Right ventricle myocardium superior (tissue), 1 donor: ENCODE data around the gene SNAI1. TPM values are rescaled to one million over a fixed set of nuclear protein-coding genes. Genes with fewer than 3 reads are reported as not detected.
"Not testable (repeated sequence)": the region's sequence is repeated elsewhere in the genome, so short reads cannot be mapped to it uniquely, and the experiment has no call there.

Experiments used
- ATAC-seq: fragments of 200-7000 bp; cut with Tn5 transposase; one replicate; pipeline ENCODE4 v1.9.1; 2020; ENCODE audit warnings: mild to moderate bottlenecking; ENCODE audit not compliant: poor library complexity
- DNase-seq: peaks from one replicate; pipeline ENCODE4 v3.0.0-alpha.2; 2020
- intact Hi-C: fragments of 100-400 bp; cut with DNase I; formaldehyde crosslinking; loops from one replicate; pipeline ENCODE4 v1.11.2; 2022
- long read RNA-seq: library from polyadenylated mRNA; unstranded; transcript quantifications from one replicate; pipeline ENCODE4 v2.0.0, GENCODE V29; 2021
- total RNA-seq: library from RNA; stranded (reverse); fragmentation: NEBNext Ultra II Directional; extraction: Animal tissue kit (Norgen Biotek cat#: 25700); gene quantifications from one replicate; pipeline ENCODE4 v1.2.1, GENCODE V29; 2021
- donor health status: DM: no; HTN: yes; CAD: no; lungs with severe emphysema.

The SNAI1 gene
- 0.81 TPM for total RNA-seq
- long read RNA-seq, result 0 reads

- DNase-seq (peak; percentile 83), ATAC-seq (peak; percentile 91)
- intact Hi-C loops, result loop anchor here (5.0 kb wide), 2 partner anchors 105 to 195 kb away; no protein-coding TSS in a partner anchor
Measured at GRCh38 chr20:49982346-49983122, at the start of gene SNAI1. TSS of gene SNAI1 (plus strand) at chr20:49982980. CDS start at chr20:49983060, 80 bp downstream.

GRCh38 chr20:49935746-49936152, 47.0 kb upstream of the SNAI1 start:
- intact Hi-C loops, result loop anchor here (10.0 kb wide), 1 partner anchor 391 kb away; no protein-coding TSS in a partner anchor
- ATAC-seq (peak; percentile 25), DNase-seq (no peak)

DNA sequence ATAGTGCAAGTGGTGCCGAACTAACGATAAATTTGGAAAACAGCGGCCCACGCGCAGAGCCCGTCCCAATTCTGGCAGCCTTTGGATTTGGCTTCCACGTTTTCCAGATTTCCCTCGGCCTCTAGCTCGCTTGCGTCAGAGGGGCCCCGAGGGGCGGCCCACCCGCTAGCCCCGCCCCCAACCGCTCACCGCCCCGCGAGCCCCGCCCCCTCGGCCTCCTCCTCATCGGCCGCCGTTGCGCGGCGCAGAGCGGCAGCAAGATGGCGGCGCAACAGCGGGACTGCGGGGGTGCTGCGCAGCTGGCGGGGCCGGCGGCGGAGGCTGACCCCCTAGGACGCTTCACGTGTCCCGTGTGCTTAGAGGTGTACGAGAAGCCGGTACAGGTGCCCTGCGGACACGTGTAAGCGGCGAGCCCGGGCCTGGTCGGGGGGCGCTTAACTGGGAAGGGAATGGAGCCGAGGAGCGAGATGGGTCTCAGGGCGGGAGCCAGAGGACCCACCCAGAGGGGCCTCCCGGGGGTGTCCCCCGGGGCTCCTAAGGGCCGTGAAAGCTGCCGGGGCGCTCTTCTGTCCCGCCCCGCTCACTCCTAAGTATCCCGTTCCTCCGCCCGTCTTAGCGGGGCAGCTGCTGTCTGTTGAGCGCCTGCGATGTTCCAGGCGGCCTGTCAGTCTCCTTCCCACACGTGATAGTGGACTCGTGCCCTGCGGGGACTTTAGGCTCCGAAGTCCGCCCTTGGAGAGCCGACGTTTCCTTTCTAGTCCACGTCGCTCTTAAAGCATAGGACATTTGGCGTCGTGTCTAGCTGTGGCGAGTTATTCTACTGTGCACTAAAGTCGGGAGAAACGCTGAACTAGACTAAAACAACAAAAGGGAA, 46.4 kb upstream of the SNAI1 start, which contains the start of gene RNF114:
Gene RNF114, plus strand, starts transcription at position 245 of the 874 bp plus-strand sequence. Its CDS starts 16 bp downstream, at position 261.
- intact Hi-C loops, result loop anchor here (10.0 kb wide), 1 partner anchor 392 kb away; no protein-coding TSS in a partner anchor
- DNase-seq (peak; percentile 95), ATAC-seq (peak; percentile 96)

DNA sequence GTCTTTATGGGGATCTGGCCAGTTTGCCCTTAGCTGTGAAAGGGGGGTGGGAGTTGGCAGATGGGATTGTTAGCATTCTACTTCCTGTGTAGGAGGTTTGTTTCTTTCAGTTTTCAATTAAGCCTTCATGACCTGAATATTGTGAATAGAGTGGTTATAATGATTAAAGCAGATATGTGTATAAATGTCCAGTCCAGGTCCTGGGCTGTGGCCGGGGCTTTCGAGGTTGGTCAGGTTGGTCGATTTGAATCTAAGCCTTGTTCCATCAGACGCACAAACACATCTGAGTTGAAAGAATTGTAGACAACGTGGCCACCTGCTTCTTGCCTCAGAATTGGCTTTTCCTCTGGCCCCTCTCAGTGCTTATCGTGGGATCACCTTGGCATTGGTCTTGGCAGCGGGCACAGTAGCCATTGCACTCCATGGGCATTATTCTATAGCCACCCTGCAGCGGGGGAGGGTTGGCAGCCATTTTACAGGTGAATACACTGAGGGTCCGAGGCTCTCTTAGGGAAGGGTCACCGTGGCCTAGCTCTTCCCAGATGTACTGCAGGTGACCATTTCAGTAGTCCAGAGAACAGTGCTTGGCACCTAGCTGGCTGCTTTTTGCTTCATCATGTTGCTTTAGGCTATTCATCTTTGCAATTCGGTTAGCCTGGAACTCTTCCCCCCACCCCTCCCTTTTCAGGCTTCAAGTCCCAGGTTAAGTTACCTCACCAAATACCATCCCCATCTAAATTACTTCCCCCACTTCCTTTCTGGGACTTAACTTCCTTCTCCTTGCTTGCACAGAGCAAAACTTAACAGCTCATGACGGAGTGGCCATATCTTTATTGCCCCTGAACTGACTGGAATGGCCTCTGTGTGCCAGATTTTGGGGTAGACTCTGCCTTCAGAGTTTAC, 45.5 kb upstream of the SNAI1 start:
- intact Hi-C loops, result loop anchor here (10.0 kb wide), 1 partner anchor 392 kb away; no protein-coding TSS in a partner anchor
- no peak for DNase-seq

DNA sequence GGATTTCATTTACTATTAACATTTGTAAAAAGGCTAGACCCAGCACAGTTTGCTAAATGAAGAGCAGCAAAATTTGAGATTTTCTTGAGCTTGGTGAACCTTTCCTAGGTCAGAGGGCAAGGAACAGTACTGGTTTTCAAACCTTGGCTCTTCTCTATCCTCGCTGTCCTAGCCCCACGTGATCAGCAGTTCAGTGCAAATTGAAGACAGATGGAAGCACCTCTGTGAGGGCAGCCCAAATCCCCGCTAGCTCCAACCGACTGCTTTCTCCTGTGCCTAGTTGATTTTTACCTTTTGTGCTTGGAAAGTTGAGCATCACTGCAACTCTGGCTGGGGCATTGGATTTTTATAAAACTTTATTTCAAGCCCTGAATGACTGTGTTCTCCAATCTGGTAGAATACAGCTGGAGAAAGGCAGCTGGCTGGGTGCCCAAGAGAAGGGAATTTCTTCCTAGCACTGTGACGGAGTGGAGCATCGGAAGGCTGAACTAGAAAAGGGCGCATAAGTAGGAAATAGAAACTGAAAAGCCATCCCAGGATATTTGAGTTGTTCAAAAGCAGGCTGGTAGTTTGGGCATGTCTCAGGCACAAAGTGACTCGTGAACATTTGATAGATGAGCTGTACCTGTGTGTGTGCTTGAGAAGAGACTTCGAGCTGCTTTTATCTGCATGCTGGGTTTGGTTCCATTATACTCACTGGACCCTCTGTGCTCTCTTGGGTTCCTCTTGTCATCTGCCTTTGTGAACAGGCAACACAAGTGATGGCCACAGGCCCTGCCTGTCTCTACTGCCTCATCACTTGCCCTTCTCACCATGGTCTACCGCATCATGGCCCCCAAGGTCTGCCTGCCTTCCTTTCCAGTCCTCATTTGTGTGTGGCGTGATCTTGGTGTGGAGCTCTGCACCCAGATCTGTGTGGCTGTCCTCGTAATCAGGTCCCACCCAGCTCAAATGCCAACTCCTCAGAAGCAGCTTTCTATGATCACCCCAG, 44.3 kb upstream of the SNAI1 start:
- DNase-seq (peak; percentile 74), ATAC-seq (no peak)
- intact Hi-C loops, result loop anchor here (10.0 kb wide), 1 partner anchor 394 kb away; no protein-coding TSS in a partner anchor

More for the DNA sequence above, 45.5 kb upstream of the SNAI1 start:
- ATAC-seq, result no peak

DNA sequence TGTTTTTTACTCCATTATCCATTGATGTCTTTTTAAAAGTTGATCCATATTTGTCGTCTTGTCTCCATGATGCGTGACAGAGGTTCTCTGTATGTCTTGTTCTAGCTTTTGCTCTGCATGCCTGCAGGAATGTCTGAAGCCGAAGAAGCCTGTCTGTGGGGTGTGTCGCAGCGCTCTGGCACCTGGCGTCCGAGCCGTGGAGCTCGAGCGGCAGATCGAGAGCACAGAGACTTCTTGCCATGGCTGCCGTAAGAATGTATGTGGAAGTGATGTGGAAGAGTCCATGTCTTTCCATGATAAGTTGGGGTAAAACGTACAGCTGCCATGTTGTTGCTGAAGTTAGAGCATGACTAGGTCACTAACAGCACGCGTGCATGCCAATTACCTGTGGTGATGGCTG, 41.3 kb upstream of the SNAI1 start:
- ATAC-seq, result no peak

GRCh38 chr20:49942303-49942702, 40.5 kb upstream of the SNAI1 start:
- intact Hi-C loops, result no loop called here
- DNase-seq (no peak), ATAC-seq (no peak)

More for the DNA sequence above, 41.3 kb upstream of the SNAI1 start:
- DNase-seq, result no peak
- intact Hi-C loops, result no loop called here

- DNase-seq, result no peak
- ATAC-seq, result no peak
- intact Hi-C loops, result no loop called here
Measured at GRCh38 chr20:49942942-49943341, 39.8 kb upstream of the SNAI1 start.

GRCh38 chr20:49945306-49945700, 37.5 kb upstream of the SNAI1 start:
- DNase-seq (no peak), ATAC-seq (no peak)
- intact Hi-C loops, result no loop called here

DNA sequence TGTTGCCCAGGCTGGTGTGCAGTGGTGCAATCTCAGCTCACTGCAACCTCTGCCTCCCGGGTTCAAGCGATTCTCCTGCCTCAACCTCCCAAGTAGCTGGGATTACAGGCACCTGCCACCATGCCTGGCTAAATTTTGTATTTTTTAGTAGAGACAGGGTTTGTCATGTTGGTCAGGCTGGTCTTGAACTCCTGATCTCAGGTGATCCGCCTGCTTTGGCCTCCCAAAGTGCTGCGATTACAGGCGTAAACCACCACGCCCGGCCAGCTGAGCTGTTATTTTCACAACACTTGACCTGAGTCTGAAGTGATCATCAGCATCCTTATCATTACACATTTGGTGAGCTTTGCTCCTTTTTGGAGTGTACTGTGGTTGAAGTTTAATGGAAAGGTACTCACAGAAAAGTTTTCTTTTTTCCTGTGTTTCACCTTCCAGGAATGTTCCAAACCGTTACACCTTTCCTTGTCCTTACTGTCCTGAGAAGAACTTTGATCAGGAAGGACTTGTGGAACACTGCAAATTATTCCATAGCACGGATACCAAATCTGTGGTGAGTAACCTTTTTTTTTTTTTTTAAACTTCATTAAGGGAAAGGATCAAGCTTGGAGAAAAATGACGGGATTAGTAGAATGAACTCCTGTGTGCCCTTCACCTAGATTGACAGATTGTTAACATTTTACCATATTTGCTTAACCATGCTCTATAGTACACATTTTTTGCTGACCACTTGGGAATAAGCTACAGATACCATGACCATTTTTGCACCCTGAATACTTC, 36.9 kb upstream of the SNAI1 start:
- intact Hi-C loops, result no loop called here
- no peak for ATAC-seq
- DNase-seq, result no peak

GRCh38 chr20:49948178-49948577, 34.6 kb upstream of the SNAI1 start:
- intact Hi-C loops, result no loop called here
- DNase-seq, result no peak
- ATAC-seq, result no peak

- ATAC-seq (no peak), DNase-seq (no peak)
- intact Hi-C loops, result no loop called here
Measured at GRCh38 chr20:49948809-49949507, 33.8 kb upstream of the SNAI1 start.

- DNase-seq (no peak), ATAC-seq (no peak)
- intact Hi-C loops, result no loop called here
Measured at GRCh38 chr20:49951151-49951550, 31.6 kb upstream of the SNAI1 start.

DNA sequence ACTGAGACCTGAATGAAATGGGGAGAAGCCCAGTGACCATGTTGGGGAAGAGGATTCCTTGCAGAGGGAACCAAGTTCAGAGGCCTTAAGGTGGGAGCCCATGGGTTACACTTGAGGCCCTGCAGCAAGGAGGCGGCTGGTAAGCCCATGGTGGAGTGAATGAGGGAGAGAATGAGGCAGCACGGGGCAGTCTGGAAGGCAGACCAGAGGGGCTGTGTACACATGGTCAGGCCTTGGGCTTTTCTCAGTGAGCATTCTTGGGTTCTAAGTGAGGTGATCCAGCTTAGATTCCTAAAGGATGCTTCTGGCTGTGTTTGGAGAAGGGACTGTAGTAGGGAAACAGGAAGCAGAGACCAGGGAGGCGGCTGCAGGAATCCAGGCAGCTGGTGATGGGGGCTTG, 27.6 kb upstream of the SNAI1 start:
- intact Hi-C loops, result no loop called here
- ATAC-seq (peak; percentile 9), DNase-seq (no peak)

DNA sequence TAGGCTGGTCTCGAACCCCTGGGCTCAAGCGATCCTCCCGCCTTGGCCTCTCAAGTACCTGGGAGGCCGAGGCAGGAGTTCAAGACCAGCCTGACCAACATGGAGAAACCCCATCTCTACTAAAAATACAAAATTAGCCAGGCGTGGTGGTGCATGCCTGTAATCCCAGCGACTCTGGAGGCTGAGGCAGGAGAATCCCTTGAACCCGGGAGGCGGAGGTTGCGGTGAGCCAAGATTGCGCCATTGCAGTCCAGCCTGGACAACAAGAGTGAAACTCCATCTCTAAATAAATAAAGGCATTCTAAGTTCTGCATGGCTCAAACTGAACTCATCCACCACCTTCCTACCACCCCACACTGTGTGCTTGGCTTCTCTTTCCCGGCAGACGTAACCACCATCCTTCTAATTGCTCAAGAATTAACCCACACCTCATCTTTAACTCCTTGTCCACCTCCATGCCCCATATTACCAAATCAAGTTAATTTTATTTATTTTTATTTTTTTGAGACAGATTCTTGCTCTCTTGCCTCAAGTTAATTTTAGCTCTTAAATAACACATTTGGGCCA, 26.9 kb upstream of the SNAI1 start:
- intact Hi-C loops, DNase-seq, ATAC-seq: not testable (repeated sequence)
